Measurements from ENCODE around the gene ACTL7A. TPM values are rescaled to one million over a fixed set of nuclear protein-coding genes. Genes with fewer than 3 reads are reported as not detected.
A peak's percentile ranks its signal among the peaks of the same experiment; 100 is the strongest.
"Not testable (repeated sequence)": the region's sequence is repeated elsewhere in the genome, so short reads cannot be mapped to it uniquely, and the experiment has no call there.

ACTL7A gene
- total and polyA plus RNA-seq, 2 of the 13 experiments (the other 11 are each of a cell fraction or from before 2014, with no cell fraction given) = not detected

DNA sequence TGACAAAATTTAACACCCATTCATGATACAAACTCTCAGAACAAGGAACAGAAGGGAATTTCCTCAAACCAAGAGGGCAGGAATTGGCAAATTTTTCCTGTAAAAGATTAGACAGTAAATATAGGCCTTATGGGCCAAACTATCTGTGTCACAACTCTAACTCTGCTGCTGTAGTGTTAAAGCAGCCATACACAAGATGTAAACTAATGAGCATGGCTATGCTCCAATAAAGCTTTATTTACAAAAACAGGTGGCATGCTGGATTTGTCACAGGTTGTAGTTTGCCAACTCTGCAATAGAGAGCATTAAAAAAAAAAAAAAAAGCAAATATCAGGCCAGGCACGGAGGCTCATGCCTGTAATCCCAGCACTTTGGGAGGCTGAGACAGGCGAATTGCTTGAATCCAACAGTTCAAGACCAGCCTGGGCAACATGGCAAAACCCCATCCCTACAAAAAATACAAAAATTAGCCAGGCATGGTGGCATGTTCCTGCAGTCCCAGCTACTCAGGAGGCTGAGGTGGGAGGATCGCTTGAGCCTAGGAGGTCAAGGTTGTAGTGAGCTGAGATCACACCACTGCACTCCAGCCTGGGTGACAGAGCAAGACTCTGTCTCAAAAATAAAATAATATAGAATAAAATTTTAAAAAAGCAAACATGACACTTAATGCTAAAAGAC, 24.7 kb downstream of the ACTL7A start:
- H3K79me2 ChIP-seq (ENCODE audit: insufficient read depth, low read length) = peaks cover 49% of the 10 kb centered on the region
- peak; percentile 12; the same call in 1 of the 3 replicates for ATAC-seq
- BruUV-seq (replicated peaks); H3K9me3 ChIP-seq (ENCODE audit: low read length); DNase-seq (ENCODE audit: low spot score); H2AFZ ChIP-seq (ENCODE audit: low read length); FAIRE-seq; H3K27me3 ChIP-seq (ENCODE audit: control insufficient read depth in 1 of 2, insufficient read depth in 2 of 2, low read length in 2 of 2); H4K20me1 ChIP-seq (ENCODE audit: insufficient read depth, low read length); CTCF ChIA-PET (ENCODE audit: low intra/inter-chr PET ratio, low total read pairs); TF ChIP-seq NR2F6 (IDR thresholded peaks at IDR 0.05): not testable (repeated sequence)
- POLR2A ChIA-PET = interaction anchor here (0.6 to 4.7 kb wide), 10 partner anchors 7 to 195 kb away, joined by 3 to 45 read pairs (median 11); no protein-coding TSS in a partner anchor
- H3K4me3 ChIP-seq (replicated peaks in 1 of 3; ENCODE audit: insufficient read depth in 1 of 3, low read depth in 2 of 3, low read length in 3 of 3) = peak overlapping the region in 1 of 3 experiments; percentile 14; a peak in 1 of 6 replicates
- intact Hi-C loops (cut with micrococcal nuclease; ENCODE audit: unreplicated experiment) (loop anchor here (1.0 to 5.0 kb wide), 2 partner anchors 8 to 46 kb away; partner anchors contain the start of genes ABITRAM and ELP1), in situ Hi-C loops (cut with HindIII; ENCODE audit: extremely low pct_ligation_motif_present, low pct_unique_long_range_greater_than_20kb) (loop anchor here (5.0 kb wide), 1 partner anchor 46 kb away; the partner anchor contains the start of genes ABITRAM and ELP1)
- peaks cover 90% of the 10 kb centered on the region for H3K4me1 ChIP-seq (ENCODE audit: insufficient read depth, low read length)
- H3K9ac ChIP-seq (ENCODE audit: insufficient read depth, low read depth, low read length) = peak overlapping the region; percentile 75
- H3K27ac ChIP-seq (ENCODE audit: extremely low read length, insufficient read depth, low read length) = peak overlapping the region; percentile 99
- 66% methylated on average over 3 of the region's 3 CpGs for WGBS (ENCODE audit: low lambda C conversion rate)
- TF ChIP-seq, protein P1, sequence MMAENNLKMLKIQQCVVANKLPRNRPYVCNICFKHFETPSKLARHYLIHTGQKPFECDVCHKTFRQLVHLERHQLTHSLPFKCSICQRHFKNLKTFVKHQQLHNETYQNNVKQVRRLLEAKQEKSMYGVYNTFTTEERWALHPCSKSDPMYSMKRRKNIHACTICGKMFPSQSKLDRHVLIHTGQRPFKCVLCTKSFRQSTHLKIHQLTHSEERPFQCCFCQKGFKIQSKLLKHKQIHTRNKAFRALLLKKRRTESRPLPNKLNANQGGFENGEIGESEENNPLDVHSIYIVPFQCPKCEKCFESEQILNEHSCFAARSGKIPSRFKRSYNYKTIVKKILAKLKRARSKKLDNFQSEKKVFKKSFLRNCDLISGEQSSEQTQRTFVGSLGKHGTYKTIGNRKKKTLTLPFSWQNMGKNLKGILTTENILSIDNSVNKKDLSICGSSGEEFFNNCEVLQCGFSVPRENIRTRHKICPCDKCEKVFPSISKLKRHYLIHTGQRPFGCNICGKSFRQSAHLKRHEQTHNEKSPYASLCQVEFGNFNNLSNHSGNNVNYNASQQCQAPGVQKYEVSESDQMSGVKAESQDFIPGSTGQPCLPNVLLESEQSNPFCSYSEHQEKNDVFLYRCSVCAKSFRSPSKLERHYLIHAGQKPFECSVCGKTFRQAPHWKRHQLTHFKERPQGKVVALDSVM (CRISPR knock-in tag; IDR thresholded peaks at IDR 0.05) = peak; percentile 94
- 0 out of 2 replicates have a peak, but pooled peaks have one; percentile 9 for TF ChIP-seq NR2F6 (CRISPR knock-in tag; IDR thresholded peaks at IDR 0.05)
- TF ChIP-seq, protein P2, sequence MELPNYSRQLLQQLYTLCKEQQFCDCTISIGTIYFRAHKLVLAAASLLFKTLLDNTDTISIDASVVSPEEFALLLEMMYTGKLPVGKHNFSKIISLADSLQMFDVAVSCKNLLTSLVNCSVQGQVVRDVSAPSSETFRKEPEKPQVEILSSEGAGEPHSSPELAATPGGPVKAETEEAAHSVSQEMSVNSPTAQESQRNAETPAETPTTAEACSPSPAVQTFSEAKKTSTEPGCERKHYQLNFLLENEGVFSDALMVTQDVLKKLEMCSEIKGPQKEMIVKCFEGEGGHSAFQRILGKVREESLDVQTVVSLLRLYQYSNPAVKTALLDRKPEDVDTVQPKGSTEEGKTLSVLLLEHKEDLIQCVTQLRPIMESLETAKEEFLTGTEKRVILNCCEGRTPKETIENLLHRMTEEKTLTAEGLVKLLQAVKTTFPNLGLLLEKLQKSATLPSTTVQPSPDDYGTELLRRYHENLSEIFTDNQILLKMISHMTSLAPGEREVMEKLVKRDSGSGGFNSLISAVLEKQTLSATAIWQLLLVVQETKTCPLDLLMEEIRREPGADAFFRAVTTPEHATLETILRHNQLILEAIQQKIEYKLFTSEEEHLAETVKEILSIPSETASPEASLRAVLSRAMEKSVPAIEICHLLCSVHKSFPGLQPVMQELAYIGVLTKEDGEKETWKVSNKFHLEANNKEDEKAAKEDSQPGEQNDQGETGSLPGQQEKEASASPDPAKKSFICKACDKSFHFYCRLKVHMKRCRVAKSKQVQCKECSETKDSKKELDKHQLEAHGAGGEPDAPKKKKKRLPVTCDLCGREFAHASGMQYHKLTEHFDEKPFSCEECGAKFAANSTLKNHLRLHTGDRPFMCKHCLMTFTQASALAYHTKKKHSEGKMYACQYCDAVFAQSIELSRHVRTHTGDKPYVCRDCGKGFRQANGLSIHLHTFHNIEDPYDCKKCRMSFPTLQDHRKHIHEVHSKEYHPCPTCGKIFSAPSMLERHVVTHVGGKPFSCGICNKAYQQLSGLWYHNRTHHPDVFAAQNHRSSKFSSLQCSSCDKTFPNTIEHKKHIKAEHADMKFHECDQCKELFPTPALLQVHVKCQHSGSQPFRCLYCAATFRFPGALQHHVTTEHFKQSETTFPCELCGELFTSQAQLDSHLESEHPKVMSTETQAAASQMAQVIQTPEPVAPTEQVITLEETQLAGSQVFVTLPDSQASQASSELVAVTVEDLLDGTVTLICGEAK (IDR thresholded peaks at IDR 0.05) = peak; percentile 85
- TF ChIP-seq, protein P2 (CRISPR knock-in tag; IDR thresholded peaks at IDR 0.05) = peak; percentile 97
- TF ChIP-seq, protein P3, sequence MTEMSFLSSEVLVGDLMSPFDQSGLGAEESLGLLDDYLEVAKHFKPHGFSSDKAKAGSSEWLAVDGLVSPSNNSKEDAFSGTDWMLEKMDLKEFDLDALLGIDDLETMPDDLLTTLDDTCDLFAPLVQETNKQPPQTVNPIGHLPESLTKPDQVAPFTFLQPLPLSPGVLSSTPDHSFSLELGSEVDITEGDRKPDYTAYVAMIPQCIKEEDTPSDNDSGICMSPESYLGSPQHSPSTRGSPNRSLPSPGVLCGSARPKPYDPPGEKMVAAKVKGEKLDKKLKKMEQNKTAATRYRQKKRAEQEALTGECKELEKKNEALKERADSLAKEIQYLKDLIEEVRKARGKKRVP (CRISPR knock-in tag; IDR thresholded peaks at IDR 0.05) = 0 out of 4 replicates have a peak, but pooled peaks of 1 of the 2 experiments have one; percentile 14
- H3K36me3 ChIP-seq (replicated peaks in 1 of 2; ENCODE audit: control insufficient read depth in 1 of 2, insufficient read depth in 2 of 2, low read length in 2 of 2) = peaks cover 12 to 23% of the 10 kb centered on the region in 2 experiments
- peak overlapping the region; percentile 60 for H3K4me2 ChIP-seq (ENCODE audit: low read depth, low read length)

Data from HepG2 (cell line).